T-helper 9 cell (primary cell): ENCODE results near the gene DCC.

ENCODE experiments used
- DNase-seq: peaks from one replicate; pipeline ENCODE4 v3.0.0-alpha.2; 2020

DCC gene

DNA sequence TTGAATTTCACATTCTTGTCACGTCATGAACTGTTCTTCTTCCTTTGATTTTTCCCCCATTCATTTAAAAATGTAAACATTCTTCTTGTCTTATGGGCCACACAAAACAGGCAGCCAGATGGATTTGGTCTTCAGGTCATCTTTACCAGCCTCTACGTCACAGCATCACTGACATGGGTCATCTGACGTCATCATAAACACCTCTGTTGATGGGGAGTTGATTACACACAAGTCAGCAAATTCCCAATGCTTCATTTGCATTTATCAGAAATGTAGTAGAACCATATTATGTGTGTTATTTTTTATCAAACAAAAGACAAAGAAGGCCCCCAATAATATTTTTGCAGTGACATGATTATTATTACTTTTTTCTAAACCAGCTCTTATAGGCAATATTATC, 777.9 kb downstream of the DCC start:
- no peak for DNase-seq

DNA sequence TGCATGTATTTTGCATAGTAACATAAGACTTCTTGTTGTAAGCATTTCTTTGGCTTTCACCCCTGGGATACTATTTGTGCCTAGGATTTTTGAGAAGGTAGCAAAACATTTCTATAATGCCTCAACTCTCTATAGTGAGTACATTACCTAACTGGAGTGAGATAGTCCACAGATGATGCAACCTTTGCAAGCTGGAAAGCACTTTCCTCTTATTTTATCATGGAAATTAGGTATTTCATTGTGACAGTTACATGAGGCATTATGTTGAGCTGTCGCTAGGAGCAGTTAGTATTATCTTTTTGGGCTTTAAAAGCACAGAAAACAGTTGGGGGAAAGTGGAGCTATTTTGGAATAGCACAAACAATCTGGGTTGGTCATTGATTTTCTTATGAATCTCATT, 786.2 kb downstream of the DCC start:
- no peak for DNase-seq

DNA sequence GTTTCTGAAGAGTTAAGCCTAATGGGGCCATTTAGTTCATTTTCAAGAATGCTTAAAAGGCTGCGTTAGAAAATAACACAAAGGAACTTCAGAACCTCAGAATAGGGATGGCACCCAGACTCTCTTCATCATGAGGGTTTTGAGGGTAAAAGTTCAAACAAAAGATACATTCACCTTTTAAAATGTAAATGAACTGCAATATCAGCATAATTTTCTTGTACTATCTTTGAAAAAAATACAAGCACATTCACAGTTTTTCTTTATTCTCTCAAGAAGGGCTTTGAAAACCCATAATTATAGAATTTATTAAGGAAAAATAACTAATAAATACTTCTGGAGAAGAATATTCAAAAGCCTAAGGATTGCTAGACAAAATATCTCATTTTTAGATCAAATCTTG, 791.0 kb downstream of the DCC start:
- DNase-seq, result no peak

DNA sequence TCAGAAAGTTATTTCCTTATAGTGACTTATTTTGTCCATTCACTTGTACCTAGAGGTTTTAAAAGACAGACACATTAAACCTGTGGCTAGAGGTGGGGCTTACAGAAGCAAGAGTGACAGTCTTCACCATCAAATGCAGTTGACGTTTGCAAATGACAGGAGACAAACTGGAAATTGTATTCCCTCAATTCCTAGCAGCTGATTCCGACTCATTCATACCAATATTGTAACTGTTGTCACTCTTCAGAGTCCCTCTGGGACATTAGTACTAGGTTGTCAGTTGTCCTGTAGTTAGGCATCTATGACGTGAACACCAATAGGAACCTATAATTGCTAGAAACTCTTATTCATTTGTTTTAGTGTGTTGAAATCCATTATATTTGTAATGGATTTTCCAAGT, 794.7 kb downstream of the DCC start:
- no peak for DNase-seq

DNA sequence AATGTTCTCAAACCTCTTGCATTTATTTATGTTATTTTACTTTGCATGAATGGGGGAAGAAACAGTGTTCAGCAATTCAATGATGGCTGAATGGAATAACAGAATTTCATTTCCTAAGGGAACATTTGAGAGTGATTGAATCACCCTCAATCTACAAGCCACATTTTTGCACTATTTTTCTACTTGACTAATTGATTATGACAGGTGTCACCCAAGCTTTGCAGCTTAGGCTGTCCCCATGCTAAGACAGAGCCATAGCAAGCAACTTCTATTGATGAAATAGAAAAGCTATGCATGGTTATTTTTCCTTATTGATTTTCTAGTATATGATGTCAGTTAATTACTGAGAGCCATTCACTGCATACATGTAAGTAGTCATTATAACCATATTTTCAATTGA, 795.7 kb downstream of the DCC start:
- no peak for DNase-seq

DNA sequence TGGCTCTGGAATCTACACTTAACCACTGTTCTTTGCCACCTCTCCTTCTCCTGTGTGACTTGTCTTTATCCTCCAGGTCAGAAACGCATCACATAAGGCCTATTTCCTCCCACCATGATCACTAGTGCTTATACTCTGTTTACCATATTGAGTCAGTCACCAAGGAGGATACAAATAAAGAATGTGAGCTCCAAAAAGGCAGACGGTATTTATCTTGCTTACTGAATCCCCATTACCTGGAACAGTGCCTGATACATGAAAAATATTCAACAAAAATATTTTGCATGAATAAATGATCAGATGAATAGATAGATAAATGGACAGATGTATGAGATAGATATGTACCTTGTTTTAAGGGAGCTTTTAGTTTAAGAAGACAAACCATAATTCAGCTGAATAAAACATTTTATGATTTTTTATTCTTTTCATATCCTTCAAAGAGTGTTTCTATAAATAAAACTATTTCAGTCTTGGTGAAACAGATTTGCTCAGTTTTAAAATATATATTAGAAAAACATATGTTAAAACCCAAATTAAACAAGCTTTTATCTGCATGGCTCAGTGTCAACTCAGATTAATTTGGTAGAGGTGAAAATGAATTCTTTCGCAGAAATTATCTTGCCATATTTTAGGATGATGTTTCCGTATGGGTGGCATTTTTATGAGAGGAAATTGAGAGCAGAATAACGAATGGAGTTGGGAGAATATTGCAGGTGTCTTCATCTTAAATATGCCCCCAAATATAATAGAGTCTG, 799.9 kb downstream of the DCC start:
- DNase-seq, result no peak

DNA sequence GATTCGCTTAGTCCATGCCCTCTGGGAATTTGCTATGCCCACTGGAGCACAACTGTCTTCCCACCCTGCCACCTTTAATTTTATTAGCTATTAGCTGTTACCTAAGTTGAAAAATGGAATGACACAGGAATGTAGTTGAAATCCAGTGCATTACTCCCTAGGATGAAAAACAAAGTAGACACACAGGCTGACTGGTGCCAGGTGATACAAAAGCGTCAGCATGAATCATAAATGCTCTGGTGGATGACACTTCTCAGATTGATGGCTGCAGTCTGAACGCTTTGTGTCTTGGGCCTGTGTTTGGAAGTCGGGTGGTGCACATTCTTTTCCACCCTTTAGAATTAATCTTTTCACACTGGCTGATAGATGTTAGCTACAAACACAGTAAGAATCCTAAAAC, 802.0 kb downstream of the DCC start:
- no peak for DNase-seq

DNA sequence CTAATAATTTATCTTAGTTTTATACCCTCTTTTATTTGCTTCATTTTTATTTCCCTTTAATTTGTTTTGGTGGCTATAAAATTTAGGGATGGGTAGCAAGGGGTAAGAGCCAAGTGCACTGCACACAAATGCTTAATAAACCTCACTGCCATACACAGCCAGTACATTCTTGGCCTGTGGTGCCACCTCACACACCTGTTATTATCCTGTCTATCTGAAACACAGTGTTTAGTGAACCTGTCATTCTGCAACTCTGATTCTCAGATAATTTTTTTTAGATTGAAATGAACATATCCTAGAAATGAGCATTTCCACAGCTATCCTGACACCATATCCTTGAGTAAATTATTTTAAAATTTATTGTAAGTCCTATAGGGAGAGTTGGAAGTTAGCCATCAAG, 807.5 kb downstream of the DCC start:
- no peak for DNase-seq

DNA sequence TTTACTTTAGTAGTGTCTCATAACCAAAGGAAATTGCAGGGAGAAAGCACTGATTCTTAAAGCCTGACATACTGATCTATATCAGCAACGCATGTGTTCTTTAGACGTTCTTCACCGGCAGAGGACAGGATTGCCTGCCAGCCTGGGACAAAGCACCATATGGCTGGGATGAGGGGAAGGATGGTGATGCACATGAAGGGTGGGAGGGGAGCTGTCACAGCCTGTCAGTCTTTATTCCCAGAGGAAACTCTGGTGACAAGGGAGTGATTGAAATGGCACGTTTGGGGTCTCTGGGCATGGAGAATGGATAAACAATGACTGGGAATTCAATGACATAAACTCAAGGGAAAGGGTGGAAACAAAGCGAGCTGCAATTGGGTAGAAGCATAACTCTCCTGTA, 808.1 kb downstream of the DCC start:
- no peak for DNase-seq

DNA sequence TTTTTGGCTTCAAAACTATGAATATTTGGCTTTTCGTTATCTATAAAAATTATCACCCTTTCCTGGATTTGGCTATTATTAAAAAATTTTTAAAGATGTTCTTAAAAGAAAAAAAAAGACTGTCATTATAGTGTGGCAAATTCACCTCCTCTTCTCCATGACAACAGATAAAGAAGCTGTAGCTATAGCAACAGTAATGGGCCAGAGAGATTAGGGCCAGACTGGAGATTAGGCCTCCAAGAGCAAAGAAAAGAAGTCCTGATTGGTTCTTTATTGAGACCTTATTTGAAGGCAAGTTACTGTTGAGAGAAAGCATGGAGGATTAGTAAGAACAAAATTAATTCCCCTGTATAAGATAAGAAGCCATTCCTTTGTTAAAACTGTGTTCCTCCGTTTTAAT, 812.5 kb downstream of the DCC start:
- DNase-seq, result no peak

DNA sequence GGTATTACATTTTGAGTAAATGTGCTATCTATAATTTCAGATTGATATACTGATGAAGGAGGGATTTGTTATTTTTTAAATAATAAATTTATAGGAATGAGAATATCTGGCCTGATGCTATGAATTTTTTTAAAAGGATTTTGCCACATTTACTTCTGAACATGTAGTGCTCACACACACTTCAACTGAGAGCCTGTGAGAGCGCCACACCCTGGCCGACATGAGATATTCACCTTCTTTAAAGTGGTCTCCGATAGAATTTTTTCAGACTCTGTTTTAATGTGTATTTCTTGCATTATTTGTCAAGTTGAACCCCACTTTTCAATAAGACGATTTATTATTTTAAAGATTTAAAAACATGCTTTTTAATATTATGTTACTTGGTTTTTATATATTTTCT, 813.3 kb downstream of the DCC start:
- no peak for DNase-seq

DNA sequence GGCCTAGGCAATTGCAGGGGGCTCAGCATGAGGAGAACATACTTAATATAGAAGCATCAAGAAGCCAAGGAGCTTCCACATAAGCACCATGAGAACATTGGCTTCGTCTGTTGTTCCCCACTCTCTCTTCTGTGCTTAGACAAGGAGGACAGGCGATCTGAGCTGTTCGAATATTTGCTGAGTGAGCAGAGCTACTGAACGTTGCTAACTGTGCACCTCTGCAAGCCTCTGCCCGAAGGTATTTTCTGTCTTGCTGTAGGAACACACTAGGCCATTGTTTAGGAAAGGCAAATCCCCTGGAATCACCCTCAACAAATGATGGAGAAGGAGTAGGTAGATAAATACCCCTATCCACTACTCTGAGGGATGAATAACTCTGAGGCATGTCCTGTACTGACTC, 813.8 kb downstream of the DCC start:
- no peak for DNase-seq

DNA sequence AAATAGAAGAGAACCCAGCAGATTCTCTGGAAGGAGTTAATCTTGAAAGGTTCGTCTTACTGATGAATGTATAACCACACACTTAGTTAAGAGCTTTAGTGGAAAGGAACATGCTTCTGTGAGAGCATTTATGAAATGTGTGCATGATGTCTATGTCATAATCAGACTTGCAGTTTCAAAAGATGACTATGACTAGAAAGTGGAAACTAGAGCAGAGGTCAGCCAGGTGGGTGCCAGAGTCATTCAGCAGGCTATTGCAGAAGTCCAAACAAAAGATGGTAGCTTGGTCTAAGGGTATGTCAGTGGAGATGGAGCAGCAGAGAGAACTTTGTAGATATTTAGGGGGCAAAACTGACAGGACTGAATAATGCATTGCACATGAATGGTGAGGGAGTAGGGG, 825.8 kb downstream of the DCC start:
- DNase-seq, result no peak

DNA sequence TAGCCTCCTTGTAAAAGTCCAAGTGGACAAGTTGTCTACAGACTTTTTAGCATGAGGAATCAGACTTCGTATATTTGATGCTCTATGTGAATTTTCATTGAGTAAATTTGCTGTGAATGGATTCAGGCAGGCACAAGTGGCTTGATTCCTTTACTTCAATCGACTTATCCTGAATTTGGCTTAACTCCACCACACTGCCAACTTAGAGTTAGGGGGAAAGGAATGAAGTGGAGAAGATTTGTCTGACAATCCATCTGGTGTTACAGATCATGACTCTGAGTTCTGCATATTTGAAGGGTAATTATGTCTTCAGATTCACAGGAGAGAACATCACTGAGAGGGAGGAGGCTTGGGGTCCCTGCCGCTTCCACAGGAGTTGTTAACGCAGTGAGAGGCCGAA, 829.3 kb downstream of the DCC start:
- no peak for DNase-seq

DNA sequence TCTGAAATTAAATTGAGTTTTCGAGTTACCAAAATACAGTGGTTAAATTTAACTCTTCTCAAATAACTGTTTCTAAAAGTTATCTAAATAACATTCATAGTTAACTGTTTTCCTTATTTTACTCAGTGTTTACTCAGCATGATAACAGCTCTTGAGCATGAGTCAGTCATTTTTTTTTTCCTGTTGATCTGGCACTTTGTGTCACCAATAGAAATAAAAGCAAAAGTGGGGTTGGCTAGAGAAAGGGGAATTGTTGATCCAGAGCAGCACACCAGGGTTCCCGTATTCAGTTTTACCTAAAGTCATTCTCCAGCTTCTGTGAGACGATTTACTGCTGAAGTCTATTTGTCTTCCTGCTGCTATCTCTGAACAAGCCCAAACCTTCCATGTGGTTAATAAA, 851.6 kb downstream of the DCC start:
- no peak for DNase-seq

DNA sequence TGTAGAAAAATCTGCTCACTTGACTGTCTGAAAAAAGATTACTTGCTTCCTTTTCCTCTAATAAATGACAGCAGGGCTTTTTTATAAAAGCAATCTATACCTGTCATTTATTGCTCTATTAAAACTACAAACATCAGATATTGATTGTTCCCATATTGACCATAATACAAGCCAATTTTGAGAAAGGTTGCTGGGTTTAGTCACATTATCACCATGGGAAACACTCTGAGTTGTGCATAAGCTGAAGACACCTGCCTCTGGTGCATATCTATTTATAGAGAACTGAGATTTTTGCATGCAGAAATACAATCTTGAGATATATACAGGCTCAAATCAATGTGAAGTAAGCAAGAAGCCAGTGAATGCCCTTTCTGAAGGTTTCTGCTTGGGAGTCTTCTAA, 853.9 kb downstream of the DCC start:
- DNase-seq, result no peak

DNA sequence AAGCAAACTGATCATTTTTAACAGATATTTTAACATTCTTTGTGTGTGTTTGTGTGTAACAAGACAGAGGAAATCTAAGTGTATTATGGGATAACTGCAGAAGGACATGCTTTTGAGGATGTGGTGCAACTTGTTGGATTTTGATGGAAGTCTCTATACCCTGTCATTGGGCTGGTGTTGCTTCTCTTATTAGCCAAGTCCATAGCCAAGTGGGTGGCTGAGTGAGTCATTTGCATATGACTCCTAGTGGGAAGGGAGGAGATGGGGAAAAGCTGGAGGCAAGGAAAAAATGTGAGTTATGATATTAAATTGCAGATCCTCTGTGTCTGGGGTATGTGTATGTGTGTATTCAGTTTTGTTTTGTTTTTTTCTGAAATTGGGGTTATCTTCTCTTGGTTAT, 879.9 kb downstream of the DCC start:
- no peak for DNase-seq

DNA sequence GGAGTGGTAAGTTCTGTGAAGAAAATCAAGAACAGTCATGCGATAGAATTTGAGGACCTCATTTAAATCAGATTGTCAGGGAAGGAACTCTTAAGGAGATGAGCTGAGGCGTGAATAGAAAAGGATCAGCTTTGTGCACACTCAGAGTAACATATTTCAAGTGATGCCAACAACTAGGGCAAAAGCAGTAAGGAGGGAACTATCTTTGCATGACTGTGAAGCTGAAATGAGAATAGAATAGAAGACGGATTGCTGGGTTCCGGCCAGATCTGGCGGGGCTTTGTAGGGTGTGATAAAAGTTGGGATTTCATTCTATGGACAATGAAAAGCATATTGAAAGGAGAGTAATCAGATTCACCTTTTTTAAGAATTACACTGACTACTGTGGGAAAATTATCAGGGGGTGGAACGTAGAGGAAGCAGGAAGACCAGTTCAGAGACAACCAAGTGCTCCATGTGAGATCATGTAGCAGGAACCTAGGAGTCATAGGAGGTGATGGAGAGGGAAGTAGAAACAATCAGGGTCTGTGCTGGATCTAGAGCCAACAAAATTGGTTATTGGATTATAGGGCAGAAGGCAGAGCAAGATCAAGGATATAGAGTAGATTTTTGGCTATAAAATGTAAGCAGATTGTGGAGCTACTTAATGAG, 884.3 kb downstream of the DCC start:
- no peak for DNase-seq

DNA sequence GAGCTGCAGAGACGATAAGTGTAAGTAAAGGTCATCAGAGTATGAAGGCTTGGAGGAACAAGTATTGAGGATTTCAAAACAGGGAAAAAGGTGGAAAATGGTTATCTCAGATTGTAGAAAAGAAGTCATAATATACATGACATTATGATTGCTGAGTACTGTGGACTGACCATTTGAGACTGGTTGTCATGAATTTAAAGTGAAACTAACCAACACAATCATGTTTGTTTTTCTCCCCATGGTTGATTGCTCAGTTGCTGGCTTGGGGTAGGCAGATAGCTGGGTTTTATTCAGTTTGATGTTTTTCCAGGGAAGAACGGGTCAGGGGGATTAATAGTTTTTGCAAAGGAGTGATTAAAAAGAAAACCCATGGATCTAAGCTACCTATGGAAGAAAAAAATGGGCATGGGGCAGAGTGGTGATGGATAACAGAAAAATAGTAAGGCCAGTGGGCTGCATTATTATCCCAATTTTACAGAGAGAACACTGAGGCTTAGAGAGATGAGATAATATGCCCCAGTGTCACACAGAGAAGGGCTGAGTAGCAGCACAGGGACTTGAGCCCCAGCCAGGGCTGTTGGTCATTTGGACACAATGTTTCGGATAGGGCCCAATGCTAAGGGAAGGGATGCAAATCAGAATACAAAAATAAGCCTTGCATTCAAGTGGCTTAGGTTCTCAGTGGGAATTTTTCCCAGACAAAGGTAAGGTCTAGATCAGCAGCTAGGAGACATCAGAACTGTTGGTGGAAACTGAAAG, 885.7 kb downstream of the DCC start:
- no peak for DNase-seq

DNA sequence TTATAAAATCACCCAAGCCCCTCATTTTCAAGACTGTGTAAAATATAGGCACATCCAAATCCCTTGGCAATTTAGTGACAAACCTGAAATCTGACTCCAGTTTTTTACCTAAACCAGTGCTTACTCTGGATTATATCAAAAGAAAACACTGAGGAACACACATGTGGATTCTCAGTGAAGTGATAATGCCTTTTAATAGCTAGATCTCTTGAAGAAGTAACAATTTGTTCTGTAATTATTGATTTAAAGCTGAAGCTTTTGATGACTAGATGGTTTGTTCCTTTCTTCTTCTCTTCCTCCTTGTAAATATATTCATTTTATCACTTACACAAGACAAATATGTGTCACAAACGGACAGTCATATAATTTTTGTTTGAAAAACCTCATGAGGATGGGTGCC, 894.6 kb downstream of the DCC start:
- DNase-seq, result no peak

DNA sequence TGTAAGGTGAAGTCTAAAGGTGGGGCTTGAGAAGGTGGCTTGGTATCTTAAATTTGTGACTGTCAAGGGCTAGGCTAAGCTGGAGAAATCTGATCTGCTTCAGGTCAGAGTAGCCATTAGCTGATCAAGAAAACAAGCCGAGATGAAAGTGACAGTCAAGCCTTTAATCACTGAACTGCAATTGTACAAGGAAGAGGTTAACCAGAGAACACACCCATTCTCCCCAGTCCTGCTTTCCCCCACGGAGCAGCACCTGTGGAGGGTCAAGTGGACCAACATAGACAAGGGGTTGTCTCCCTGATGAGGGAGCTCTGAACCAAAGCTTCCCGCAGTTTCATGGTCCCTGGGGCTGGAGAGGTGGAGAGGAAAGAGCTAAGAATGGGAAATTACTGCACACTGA, 901.2 kb downstream of the DCC start:
- DNase-seq, result no peak

DNA sequence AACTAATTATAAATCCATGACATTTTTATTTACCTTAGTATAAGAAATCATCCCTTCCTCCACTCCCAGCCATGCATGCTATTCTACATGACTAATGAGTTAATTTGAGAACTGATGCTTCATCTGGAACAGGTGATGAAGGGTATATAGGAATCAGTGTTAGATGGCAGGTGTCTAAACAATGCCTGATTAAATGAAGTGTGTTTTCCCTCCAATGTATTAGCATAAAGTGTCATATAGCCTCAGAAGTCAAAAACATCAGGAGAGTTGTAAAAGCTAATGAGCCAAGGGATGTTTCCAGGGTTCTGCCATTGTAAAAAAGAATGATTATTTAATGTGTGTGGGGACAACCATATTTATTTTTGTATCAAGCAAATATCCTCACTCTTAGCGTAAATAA, 913.8 kb downstream of the DCC start:
- DNase-seq, result no peak

DNA sequence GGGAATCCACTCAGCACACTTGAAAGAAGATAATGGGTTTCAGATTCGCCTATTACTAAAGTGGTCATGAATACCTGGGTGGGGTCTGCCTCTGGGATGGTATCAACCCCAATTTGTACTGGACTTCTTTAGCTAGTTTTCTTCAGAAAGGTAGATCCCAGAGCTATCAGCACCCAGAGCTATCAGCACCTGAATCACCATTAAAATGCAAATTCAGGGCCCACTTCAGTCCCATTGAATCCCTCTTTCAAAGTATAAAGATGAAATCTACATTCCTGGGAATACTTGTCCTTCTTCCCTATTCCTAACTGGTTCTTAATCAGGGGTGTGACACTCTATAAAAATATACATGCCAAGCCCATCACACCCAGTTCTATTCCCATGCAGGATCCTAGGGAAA, 914.3 kb downstream of the DCC start:
- no peak for DNase-seq

DNA sequence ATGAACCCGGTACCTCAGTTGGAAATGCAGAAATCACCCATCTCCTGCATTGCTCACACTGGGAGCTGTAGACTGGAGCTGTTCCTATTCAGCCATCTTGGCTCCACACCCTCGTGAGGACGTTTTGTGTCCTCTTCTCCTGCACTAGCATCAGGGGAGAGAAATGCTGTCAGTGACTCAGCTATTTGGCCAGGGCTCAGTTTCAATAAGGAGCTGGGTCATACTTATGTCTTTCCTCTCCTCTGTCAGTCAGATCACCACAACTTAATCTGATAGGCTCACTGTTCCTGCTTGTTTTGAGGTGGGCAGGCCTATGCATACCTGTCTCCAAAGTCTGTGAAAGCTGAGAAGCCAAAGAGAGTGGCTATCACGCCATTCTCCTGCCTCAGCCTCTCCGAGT, 921.2 kb downstream of the DCC start:
- DNase-seq, result no peak
